GM12873 (cell line): ENCODE data around the gene KRTAP5-6.

Experiments
- TF ChIP-seq, protein P1 (sequence below): IDR thresholded peaks from 2 replicates; pipeline ENCODE4 v1.5.1; 2012; ENCODE audit warnings: low read depth, mild to moderate bottlenecking, moderate library complexity, low read length, control low read depth; ENCODE audit not compliant: insufficient read depth; ENCODE audit errors: missing control alignments

The KRTAP5-6 gene

DNA sequence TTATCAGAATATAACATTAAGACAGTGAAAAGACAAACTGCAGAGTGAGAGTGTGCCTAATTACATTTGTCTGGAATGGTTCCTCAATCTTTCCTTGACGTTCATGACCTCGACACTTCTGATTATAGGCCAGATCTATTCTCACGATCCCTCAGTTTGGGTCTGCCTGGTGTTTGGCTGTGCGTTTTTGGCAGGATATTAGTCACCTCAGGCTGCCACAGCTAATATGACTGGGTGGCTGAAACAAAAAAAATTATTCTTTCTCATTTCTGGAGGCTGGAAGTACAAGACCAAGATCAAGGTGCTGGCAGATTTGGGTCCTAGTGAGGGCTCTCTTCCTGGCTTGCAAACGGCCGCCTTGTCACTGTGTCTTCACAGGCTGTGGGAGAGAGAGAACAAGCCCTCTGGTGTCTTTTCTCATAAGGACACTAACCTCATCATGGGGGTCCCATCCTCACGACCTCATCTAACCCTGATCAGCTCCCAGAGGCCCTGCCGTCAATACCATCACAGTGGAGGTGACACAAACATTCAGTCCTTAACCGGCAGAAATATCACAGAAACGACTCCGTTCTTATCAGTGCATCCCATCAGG is 30.2 kb downstream of the KRTAP5-6 start:
- TF ChIP-seq, protein P1, sequence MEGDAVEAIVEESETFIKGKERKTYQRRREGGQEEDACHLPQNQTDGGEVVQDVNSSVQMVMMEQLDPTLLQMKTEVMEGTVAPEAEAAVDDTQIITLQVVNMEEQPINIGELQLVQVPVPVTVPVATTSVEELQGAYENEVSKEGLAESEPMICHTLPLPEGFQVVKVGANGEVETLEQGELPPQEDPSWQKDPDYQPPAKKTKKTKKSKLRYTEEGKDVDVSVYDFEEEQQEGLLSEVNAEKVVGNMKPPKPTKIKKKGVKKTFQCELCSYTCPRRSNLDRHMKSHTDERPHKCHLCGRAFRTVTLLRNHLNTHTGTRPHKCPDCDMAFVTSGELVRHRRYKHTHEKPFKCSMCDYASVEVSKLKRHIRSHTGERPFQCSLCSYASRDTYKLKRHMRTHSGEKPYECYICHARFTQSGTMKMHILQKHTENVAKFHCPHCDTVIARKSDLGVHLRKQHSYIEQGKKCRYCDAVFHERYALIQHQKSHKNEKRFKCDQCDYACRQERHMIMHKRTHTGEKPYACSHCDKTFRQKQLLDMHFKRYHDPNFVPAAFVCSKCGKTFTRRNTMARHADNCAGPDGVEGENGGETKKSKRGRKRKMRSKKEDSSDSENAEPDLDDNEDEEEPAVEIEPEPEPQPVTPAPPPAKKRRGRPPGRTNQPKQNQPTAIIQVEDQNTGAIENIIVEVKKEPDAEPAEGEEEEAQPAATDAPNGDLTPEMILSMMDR, result no peak

DNA sequence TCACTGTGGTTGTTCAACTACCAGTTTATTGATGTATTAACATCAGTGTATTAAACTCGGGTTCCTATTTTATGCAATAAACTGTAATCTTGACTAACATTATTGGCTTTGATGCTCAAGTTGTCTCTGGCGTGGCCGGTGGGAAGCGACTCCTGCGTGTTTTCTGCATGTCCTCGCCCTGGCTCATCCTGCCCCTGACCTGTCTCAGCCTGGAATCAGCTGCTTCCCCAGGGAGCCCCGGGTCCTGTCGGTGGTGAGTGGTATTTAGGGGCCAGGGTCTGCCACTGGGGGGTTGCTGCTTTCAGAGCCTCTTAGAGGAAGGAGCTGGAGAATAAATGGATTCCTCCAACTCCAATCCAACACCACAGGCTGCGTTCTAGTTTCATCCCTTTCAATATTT is 30.9 kb downstream of the KRTAP5-6 start:
- TF ChIP-seq, protein P1, result no peak

DNA sequence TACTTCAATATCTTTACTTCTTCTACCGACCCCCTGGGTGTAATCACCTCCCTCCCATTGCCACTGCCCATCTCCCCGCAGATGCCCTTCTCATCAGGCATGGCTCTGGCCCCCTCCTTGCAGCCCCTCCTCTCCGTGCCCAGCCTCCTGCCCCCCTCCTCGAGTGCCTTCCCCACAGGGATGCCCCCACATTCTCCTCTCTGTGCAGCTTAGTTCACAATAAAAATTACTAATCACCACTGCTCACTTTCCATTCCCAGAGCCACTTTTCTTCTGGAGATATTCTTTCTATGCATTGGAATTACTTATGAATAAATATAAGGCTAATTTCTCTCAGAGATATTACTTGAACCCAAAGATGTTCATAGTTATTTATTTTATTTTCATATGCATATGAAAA is 31.3 kb downstream of the KRTAP5-6 start:
- TF ChIP-seq, protein P1, result no peak

DNA sequence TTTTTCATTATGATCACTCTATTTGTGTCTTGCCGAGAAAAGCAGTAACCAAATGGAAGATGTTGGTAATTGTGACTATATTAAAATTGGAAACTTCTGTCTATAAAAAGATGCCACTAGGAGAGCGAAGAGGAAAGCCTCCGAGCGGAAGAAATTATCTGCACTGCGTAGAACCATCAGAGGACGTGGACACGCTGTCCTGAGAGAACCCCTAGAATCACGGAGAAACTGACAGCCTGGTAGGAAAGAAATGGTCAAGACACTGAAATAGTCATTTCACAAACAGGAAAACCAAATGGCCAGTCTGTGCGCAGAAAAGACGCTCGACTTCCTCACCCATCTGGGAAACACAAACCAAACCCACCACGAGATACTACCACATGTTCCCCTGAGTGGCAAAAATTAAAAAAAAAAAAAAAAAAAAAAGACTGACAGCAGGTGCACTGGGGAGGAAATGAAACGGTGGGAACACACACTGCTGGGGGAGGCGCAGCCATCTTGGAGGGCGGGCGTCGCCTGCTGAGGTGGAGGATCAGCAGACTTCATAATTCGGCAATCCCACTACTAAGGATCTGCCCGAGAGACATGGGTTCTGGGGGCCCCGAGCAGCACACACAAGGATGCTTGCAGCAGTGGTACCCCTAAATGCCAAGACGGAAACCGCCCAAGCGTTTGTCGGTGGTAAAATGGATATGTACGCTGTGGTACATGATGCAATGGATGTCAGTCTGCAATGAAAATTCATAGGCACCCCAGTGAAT is 32.1 kb downstream of the KRTAP5-6 start:
- TF ChIP-seq, protein P1, result no peak

DNA sequence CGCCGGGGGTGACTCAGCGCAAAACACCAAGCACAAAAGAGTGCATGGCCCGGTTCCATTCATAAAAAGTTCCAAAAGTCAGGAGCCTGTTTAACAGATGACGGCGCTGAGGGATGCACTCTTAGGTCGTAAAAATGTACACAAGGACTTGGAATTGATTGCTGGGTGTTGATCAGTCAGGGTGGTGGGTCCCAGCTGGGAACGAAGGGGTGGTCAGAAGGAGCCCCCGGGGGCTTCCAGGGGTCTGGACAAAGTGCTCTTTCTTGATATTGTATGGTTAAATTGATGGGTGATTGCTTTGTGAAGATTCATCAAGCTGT is 32.7 kb downstream of the KRTAP5-6 start:
- TF ChIP-seq, protein P1, result no peak

DNA sequence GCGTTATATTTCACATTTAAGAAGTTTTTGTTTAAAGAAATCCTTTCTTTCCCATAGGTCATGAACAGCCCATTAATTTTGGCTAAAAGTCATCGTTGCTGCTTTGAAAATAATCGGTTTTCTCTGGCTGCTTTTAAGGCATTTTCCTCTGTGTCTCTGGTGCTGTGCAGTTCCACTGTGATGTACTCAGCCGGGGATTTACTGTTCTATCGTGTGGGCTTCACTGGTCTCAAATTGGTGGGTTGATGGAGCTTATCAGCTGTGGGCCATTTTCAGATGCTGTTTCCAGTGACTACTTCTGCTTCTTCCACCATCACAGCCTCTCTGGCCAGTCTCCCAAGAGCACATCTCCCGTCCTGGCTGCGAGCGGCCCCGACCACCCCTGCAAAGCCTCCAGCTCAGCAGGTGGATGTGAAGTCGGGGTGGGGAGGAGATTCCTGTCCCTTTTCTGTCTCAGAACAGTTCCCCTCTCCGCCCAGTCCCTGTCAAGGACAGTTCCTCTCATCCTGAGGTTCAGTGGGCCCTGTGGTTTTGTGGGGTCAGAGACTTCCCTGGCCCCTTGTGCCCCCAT is 33.1 kb downstream of the KRTAP5-6 start:
- TF ChIP-seq, protein P1, result no peak

DNA sequence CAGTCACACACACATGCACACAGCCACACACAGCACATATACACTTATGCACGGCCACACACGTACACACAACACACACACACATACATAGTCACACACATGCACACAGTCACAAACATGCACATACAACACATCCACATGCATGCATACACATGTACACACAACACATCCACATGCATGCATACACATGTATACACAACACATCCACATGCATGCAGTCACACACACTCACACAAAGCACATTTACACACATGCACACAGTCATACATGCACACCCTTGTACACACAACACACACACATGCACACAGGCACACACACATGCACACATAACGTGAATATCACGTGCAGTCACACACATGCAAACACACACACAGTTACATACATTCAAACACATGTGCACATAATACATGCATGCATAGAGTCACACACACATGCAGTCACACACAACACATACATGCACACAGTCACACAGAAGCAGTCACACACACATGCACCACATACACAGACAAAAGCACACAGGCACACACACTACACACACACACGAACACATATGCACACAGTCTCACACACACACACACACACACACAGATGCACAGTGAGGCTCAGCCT is 34.6 kb downstream of the KRTAP5-6 start:
- TF ChIP-seq, protein P1, result no peak
